Measurements from ENCODE around the gene TP53RK. TPM values are rescaled to one million over a fixed set of nuclear protein-coding genes. Genes with fewer than 3 reads are reported as not detected.

Gene TP53RK
- total and polyA plus RNA-seq, 2 of the 13 experiments (the other 11 are each of a cell fraction or from before 2014, with no cell fraction given) = 12.9 to 25.5 TPM

GRCh38 chr20:46689754-46690085 lies 476 bp upstream of the TP53RK start (continued):
- TF ChIP-seq FOXK2 (IDR thresholded peaks at IDR 0.05) (no peak), ZNF460 (CRISPR knock-in tag; IDR thresholded peaks at IDR 0.05; ENCODE audit: borderline replicate concordance) (no peak), HOXA5 (CRISPR knock-in tag; IDR thresholded peaks at IDR 0.05) (no peak), ZNF12 (CRISPR knock-in tag; IDR thresholded peaks at IDR 0.05) (no peak), ZBTB21 (CRISPR knock-in tag; IDR thresholded peaks at IDR 0.05) (peak; percentile 9; the same call in 1 of the 2 replicates), TFDP1 (CRISPR knock-in tag; IDR thresholded peaks at IDR 0.05; ENCODE audit: borderline replicate concordance) (no peak), ELF4 (CRISPR knock-in tag; IDR thresholded peaks at IDR 0.05; ENCODE audit: borderline replicate concordance) (no peak), CHCHD3 (CRISPR knock-in tag; IDR thresholded peaks at IDR 0.05) (no peak), SNAPC2 (CRISPR knock-in tag; IDR thresholded peaks at IDR 0.05) (0 out of 2 replicates have a peak, but pooled peaks have one; percentile 7), ZNF747 (CRISPR knock-in tag; IDR thresholded peaks at IDR 0.05; ENCODE audit: borderline replicate concordance) (peak; percentile 39; the same call in 1 of the 2 replicates), CEBPB (IDR thresholded peaks at IDR 0.05; ENCODE audit: borderline replicate concordance, low read depth, low read length) (no peak), ZNF777 (CRISPR knock-in tag; IDR thresholded peaks at IDR 0.05) (no peak), STAT6 (CRISPR knock-in tag; IDR thresholded peaks at IDR 0.05; ENCODE audit: borderline replicate concordance) (0 out of 2 replicates have a peak, but pooled peaks have one; percentile 18), SSRP1 (CRISPR knock-in tag; IDR thresholded peaks at IDR 0.05) (no peak)
- TF ChIP-seq, protein P1, sequence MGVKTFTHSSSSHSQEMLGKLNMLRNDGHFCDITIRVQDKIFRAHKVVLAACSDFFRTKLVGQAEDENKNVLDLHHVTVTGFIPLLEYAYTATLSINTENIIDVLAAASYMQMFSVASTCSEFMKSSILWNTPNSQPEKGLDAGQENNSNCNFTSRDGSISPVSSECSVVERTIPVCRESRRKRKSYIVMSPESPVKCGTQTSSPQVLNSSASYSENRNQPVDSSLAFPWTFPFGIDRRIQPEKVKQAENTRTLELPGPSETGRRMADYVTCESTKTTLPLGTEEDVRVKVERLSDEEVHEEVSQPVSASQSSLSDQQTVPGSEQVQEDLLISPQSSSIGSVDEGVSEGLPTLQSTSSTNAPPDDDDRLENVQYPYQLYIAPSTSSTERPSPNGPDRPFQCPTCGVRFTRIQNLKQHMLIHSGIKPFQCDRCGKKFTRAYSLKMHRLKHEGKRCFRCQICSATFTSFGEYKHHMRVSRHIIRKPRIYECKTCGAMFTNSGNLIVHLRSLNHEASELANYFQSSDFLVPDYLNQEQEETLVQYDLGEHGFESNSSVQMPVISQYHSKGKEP (CRISPR knock-in tag; IDR thresholded peaks at IDR 0.05) = no peak
- TF ChIP-seq, protein P2, sequence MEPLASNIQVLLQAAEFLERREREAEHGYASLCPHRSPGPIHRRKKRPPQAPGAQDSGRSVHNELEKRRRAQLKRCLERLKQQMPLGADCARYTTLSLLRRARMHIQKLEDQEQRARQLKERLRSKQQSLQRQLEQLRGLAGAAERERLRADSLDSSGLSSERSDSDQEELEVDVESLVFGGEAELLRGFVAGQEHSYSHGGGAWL (CRISPR knock-in tag; IDR thresholded peaks at IDR 0.05) = no peak
- TF ChIP-seq, protein P3, sequence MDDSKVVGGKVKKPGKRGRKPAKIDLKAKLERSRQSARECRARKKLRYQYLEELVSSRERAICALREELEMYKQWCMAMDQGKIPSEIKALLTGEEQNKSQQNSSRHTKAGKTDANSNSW (CRISPR knock-in tag; IDR thresholded peaks at IDR 0.05; ENCODE audit: borderline replicate concordance) = no peak

All from HepG2 (cell line).